Suppressor macrophage treated with lipopolysaccharide for 1 hour (primary cell): Measurements from ENCODE around the gene PNPT1.
"Not testable (repeated sequence)": the region's sequence is repeated elsewhere in the genome, so short reads cannot be mapped to it uniquely, and the experiment has no call there.

Experiments used
- DNase-seq, 3 donors: peaks; one replicate each; pipeline ENCODE4 v3.0.0-alpha.2; 2020 to 2022

Gene PNPT1

DNA sequence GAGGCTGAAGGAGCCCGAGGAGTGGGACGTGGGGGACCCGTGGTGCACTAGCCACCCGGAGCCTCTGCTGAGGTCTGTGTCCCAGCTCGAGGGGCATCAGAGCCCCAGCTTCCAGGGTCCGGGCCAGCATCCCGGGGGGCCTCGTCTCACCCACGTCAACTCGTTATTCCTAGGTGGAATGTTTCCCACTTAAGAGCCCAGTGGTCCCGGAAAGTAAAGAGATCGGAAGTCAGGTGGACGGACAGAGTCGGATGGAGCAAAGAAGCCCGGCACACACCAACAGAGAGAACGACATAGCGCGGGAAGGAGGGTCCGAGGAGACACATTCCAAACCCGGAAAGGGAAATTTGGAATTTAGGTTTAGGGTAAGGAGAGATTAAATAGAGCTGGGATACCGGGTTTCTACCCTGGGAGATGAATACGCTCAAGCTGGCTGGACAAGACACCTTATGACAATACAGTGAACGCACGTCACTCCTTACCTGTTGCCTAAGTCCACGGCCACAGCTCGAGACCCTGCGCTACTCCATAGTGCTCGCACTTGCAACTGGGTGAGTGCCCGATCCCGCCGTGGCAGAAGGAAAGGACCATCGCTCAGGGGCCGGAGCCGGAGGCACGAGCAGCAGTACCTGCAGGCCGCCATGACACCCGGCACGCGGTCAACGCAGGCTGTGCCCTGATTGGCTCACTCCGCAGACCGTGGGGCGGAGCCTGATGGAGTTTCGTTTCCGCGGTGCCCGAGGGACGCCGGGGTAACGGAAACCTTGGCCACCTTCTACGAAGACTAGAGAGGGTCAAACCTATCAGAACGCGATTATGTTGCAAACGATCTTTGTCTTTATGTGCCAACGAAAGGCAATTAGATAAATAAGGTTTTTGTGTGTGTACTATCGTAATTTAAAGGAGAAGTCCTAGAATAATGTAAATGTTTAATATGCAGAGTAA, at the start of gene PNPT1:
Gene PNPT1 (minus strand): TSS at position 664 of the 945 bp plus-strand sequence. CDS start 21 bp downstream, at position 643.
- peak; percentile 97 for DNase-seq

DNA sequence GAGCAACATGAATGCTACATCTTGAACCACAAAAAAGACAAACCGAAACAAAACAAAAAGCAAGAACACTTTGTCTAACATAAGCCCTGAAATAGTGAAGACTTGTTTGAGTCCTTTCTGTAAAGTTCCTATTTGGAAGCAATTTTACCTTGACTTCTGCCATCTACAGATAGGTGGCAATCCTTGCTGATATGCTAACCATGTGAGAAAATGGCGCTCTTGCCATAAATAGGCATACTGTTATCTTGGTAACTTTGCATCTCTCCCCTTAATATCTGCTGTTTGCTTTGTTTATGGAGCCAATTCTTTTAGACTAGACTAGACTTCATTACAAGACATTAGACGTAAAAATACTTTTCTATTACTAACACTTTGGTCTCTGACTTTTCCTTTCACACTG, 49.4 kb upstream of the PNPT1 start:
- DNase-seq = no peak

DNA sequence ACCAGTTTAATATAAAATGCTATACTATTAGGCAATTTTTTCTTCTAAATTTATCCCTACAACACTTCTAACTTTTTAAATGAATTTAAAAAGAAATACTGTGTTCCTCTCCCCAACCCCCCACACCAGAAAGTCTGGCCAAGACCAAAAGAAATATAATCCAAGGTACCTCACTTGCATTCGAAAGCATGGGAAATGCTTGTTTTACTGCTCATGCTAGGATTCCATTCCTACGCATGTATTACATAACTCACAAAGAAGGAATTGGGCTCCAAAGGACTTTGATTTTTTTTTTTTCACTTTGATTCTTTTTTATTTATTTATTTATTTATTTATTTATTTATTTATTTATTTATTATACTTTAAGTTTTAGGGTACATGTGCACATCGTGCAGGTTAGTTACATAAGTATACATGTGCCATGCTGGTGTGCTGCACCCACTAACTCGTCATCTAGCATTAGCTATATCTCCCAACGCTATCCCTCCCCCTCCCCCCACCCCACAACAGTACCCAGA, 42.4 kb upstream of the PNPT1 start:
- DNase-seq = not testable (repeated sequence)

DNA sequence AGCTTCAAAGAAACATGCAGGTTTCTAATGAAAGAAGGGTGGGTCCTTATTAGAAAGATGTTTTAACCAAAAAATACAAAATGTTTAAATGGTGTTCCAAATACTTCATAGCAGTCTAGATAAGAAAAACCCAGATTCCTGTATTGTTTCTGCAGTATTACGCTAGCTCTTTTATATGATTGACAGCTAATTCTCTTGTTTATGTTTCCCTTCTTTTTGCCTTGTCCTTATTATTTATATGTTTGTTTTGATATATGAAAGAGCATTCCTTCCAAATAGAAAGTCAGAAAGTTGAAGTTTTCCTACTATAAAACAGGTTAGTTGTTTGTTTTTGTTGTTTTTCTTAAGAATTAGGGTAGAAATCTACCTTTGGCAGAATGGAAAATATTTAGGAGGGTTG, 41.1 kb upstream of the PNPT1 start:
- DNase-seq = no peak

DNA sequence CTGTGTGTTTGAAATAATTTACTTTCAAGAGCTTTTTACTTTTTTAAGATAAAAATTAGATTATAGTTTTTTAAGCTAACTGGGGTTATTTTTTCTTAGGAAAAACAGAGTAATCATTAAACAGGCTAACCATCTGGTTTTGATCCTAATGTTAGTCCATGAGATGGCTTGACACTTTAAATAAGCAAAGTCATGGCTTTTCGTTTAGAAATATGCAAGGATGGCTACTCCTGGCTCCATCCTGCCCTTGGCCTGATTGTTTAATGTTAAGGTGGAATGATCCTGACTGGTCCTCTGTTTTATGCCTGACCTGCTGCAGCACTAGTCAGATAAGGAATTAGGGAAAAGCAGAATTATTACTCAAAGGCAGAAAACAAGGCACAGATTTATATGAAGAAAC, 39.7 kb upstream of the PNPT1 start:
- no peak for DNase-seq

DNA sequence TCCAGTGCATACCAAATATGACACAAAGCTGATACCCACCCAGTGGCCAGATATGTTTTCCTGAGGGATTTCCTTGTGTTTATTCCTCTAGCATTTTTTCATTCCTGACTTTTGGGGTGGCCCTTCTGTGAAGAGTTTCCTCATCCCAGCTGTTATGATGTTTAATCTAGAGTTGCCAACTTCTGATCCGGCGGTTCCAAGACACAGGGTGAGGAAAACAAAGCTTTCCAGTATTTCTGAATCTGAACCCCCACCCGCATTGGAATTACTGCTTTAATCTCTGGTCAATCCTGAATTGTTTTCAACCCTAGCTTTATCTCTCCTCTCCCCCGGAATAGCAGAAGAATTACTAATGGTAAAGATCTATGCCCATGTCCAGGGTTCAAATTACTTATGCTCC, 39.2 kb upstream of the PNPT1 start:
- DNase-seq = no peak

DNA sequence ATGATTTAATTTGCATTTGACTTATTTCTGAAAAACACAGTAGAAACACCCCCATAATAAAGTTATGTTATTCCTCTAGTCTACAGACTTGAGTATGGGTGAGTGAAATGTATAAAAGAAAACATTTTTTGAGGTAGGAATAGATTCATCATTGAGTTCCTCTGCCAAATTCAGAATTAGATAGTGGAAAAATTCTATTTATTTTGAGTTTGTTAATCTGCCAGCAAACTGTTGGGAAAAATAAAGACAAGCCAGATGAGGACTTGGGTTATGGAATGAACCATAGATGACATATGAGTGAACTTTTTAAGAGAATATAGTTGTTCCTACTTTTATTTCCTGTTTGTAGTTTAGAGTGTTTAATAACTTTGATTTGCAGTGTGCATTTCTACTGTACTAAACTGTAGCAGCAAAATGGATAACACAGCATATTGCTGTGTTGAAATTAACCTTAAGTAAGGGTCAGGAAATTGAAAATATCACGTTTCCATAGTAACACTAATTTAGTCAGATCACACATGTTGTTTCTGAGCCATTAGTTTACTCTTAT, 35.6 kb upstream of the PNPT1 start:
- no peak for DNase-seq

DNA sequence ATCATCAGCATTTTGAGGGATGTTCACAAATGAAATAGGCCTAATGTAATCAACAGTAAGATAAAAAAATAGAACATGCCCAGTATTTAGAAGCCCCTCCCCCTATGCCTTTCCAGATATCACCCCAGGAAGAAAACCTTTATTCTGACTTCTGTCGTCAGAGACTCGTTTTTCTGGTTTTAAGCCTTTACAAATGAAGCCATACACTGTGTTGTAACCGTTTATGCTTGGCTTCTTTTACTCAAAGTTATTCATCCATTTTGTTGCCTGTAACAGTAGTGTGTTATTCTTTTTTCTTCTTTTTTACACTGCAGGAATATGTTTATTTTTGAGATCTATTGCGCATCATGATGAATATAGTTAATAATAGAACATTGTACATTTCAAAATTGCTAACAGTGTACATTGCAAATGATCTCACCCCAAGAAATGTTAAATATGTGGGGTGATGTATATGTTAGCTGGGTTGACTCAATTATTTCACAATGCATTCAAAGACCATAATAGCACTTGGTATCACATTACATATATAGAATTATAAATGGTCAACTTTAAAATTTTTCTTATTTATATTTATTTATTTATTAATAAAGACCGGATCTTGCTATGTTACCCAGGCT, 28.1 kb upstream of the PNPT1 start:
- no peak for DNase-seq

DNA sequence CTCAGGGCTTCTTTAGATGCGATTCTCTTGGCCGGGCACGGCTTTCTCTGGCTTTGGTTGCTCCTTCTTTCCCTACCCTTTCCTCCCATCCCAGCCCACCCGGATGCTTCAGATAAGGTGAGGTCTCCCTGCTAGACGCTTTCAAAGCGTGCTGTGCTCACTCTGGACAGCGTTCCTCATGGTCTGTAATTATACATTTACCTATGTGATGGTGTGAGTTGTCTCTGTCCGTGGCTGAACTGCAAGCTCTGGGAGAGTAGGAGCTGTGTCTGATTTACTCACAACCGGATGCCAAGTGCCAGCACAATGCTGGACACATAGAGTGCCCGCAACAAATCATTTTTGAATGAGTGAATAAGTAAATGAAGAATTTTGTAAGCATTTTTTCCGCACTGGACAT, 26.8 kb upstream of the PNPT1 start:
- DNase-seq = no peak

DNA sequence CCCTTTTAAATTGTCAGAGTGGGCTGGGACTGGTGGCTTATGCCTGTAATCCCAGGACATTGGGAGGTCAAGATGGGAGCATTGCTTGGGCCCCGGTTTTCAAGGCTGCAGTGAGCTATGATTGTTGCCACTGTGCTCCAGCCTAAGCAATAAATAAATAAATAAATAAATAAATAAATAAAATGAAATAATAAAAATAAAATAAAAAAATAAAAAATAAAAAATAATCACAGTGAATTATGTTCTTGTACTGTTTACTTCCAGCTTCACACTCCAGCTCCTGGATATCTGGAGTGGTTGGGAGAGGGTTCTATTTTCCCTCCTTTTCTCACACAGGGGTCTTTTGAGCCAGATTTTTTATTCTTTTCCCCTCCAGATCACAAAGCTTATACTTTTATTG, 26.2 kb upstream of the PNPT1 start:
- no peak for DNase-seq

DNA sequence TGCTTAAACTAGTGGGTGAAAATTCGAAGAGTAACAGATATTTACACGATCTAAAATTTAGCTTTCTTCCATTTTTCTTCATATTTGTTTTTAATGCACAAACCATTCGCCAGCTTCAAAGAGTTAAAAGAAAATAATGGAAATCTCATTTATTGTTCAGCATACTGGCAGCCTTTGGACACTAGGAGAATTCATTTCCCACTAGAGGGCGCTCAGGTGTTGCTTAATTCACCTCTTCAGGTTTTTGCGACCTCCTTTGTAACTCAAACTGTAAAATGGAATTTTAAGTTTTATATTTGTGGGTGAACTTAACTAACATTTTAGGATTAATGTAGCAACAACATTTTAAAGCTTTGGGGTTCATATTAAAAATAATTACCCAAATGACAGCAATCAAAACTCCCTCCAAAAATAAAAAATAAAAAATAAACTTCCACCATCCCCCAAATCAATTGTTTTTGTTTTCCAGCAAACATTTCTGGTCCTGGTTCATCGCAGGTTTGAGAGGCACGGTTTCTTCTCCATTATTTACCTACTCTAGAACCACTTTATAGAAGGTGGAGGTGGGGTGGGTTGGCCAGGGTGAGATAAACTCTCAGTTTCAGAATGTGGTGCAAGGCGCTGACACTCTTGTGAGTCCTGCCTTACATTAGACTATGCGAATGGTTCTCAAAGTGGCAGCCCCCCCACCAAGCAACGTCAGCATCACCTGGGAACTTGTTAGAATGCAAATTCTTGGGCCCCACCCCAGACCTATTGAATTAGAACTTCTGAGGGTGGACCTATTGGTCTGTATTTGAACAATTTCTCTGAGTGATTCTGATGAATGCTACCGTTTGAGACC, 24.7 kb upstream of the PNPT1 start:
- peak; percentile 68 to 83 (median 81) for DNase-seq

DNA sequence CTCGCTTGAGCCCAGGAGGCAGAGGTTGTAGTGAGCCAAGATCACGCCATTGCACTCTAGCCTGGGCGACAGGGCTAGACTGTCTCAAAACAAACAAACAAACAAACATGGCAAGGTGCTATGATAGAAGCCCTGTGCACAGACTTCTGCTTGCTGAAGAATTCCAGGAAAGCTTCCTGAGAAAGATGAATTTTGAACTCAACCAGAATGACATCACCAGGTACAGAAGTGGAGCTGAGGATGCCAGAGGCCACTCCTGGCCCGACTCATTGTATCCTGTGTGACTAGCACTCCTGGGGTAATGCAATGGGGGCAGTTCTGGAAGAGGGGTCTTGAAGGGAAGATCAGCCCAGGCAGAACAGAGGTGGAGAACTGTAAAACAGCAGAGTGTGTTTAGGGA, 22.0 kb upstream of the PNPT1 start:
- DNase-seq = no peak

DNA sequence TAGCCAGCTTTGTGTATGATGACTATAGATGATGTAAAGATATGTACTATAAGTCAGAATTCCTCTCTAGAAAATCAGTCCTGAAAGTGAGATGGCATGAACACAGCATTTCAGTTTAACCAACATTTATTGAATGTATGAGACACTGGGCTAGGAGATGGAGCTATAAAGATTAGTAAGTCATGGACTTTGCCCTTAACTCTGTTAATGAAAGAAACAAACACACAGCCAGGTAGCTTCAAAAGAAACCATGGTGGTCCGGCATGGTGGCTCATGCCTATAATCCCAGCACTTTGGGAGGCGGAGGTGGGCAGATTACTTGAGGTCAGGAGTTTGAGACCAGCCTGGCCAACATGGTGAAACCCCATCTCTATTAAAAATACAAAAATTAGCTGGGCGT, 21.5 kb upstream of the PNPT1 start:
- not testable (repeated sequence) for DNase-seq

DNA sequence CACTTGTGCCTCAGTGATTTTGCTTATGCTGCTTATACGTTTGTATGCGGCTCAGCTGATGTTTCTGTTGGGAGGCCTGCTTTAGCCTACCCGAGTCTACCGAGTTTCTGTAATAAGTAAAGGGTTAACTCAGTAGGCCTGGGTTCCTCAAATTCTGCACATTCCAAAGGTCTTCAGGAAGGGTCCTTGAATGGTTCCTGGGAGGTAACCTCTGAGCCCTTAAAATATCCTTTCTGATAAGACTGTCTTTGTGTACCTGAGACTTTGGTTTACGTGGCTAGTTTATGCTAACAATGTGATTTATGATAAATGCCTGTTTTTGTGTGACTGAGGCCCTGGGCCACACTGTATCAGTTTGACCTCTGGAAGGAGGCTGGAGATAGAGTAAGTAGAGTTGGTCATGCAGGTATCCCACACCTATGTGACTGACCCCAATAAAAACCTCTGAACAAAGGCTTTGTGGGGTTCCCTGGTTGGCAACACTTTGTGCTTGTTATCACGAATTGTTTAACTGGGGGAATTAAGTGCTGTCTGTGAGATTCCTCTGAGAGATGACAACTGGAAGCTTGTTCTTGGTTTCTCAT, 18.9 kb upstream of the PNPT1 start:
- no peak for DNase-seq

DNA sequence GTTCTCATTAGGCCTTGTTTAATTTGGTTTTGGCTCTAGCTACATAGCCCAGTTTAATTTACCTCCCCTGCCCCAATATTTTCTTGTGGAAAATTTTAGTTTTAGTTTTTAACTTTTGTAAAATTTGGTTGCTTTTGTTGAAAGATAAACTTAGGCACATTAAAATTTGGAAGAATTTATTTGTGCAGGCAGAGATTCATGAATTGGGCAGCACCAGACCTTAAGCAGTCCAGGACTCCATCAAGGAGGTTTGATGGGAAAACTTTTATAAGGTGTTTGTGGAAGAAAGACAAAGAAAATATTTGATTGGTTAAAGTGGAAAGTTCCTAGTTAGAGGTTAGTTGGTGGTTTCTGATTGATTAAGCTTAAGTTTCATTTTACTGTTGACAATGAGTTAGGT, 16.4 kb upstream of the PNPT1 start:
- no peak for DNase-seq

DNA sequence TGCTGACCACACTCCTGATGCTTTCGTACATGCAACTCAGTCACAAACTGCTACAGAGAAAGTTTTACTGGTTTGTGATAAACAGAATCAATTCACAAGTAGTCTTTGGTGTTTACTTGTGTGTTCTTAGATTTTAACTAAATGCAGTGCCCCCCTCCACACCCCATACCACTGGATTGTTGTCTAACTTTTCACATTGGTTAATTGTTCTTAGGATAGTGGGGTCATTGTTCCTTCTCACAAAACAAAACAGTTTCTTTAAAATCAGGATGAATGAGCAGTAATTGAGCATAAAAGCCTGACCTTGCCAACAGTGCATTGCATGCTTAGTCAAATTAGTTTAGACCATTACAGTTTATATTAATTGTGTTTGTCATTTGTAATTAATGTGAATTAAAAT, 14.1 kb upstream of the PNPT1 start:
- no peak for DNase-seq

DNA sequence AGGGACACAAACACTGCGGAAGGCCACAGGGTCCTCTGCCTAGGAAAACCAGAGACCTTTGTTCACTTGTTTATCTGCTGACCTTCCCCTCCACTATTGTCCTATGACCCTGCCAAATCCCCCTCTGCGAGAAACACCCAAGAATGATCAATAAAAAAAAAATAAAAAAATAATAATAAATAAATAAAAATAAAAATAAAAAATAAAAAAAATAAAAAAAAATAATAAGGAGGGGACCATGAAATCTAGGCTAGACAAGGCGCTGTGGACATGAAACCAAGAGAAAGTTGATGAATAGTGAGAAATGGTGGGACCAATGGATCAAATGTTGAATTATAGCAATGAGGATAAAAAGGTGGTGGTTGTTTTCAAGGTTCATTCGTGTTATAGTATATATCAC, 12.6 kb upstream of the PNPT1 start:
- DNase-seq = not testable (repeated sequence)

DNA sequence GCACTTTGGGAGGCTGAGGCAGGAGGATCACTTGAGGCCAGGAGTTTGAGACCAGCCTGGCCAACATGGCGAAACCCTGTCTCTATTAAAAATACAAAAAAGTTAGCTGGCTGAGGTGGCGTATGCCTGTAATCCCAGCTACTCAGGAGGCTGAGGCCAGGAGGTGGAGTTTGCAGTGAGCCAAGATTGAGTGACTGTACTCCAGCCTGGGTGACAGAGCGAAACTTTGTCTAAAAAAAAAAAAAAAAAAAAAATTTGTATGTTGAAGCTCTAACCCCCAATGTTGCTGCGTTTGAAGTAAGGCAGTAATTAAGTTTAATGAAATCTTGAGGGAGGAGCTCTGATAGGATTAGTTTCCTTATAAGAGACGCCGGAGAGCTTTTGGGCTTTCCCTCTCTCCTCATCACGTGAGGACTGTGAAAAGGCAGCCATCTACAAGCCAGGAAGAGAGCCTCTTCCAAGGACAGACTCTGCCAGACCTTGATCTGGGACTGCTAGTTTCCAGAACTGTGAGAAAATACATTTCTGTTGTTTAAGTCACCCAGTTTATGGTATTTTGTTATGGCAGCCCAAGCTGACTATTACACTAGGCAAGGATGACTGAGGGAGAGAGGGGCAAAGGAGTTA, 11.5 kb upstream of the PNPT1 start:
- DNase-seq = no peak

DNA sequence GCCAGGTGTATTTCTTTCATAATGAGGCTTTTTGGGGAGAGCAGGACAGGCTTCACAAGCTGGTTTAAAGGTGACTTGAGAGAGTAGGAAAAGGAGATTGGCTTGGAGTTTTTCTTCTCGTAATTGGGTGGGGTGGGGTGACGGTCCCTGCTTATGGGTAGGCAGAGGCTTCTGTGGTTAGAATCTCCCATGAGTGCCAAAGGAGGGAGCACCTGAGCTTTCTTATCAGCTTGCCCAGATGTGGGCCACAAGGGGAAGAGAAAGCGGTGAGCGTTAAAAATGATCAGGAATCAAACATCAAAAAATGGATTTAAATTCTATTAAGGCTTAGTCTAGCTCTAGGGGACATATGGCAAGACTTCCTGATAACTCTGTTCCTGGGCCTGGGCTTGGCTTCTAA, 9.7 kb upstream of the PNPT1 start:
- DNase-seq = no peak

DNA sequence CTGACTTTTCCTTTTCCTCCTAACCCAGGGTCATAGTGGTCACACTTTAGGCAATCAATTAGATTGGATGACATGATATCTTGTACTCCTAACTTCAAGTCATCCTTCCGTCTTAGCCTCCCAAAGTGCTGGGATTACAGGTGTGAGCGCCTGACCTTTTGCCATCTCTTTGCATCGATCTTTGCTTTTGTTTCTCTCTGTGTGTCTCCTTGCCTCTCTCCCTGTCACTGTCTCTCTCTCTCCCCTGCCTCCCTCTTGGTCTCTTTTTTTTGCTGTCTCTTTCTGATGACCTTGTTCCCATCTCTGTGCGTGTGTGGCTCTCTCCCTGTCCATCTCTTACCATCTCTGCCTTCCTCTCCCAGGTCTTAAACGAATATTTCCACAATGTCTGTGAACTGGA, 904 bp downstream of the PNPT1 start:
- DNase-seq = not testable (repeated sequence)

DNA sequence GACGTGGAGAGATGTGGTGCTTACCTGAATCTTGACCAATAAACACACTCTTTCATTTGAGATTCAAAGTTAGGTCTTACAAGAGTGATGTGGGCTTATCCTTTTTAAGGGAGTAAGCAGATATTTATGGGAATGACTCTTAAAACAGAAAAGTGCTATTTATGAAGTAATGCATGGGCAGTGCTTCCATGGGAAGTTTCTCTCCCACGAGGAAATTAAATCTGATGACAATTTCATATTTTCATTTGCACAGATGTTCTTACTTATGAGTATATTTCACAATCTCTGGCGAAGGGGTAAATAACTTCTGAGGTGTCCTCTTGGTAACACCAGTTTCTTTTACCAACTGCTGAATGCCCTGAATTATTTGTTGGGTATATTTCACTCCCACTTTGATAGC, 21.0 kb downstream of the PNPT1 start:
- DNase-seq = no peak

DNA sequence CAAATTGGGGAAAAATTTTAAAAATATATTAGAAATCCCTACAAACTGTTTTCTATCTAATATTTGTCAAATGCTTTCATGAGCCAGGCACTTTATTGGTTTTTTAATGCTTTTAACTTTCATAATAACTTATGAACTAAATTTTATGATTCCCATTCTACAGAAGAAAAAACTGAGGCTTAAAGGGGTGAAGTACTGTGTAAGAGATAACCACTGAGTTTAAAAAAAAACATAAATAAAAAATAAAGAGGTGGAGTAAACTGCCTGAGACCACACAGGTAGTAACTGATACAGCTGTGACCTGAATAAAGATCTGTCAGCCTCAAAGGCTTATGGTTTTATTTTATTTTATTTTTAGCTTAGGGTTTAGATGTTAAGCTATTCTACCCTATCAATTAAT, 24.7 kb downstream of the PNPT1 start:
- no peak for DNase-seq
